Hepatocyte (in vitro differentiated cells): Measurements from ENCODE around the gene NOXA1.

Source experiments
- CTCF ChIP-seq: fragments of 200-600 bp; sonication (generic); IDR thresholded peaks from 2 replicates; pipeline ENCODE4 v1.5.1; 2016; ENCODE audit warnings: antibody characterized with exemption, mild to moderate bottlenecking; ENCODE audit not compliant: poor library complexity
- EZH2 ChIP-seq: fragments of 200-600 bp; sonication (generic); IDR thresholded peaks from 2 replicates; pipeline ENCODE4 v1.6.1; 2016; ENCODE audit warnings: antibody characterized with exemption, mild to moderate bottlenecking, borderline replicate concordance
- EZH2phosphoT487 ChIP-seq: fragments of 200-600 bp; sonication (generic); IDR thresholded peaks from one replicate; pipeline ENCODE4 v1.6.1; 2018; ENCODE audit warnings: antibody characterized with exemption, mild to moderate bottlenecking, low read depth, moderate library complexity; ENCODE audit not compliant: unreplicated experiment, severe bottlenecking

DNA sequence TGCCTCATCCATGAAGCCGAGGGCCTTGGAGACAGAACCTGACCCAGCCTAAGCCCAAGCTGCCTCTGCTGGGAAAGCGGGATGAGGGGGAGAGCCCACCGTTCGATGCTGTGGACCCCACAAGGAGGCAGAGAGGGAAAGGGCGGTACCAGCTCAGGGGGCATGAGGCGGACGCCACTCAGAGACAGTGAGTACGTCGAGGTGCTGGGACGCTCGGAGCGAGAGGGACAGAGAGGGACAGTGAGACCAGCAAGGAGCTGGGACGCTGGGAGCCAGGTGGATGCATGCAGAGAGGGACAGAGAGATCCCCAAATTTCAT is 33.8 kb upstream of the NOXA1 start:
- no peak for TF ChIP-seq CTCF
- TF ChIP-seq EZH2, result no peak
- no peak for TF ChIP-seq EZH2phosphoT487
